Upper lobe of left lung (tissue), 6 donors: Measurements from ENCODE around the gene MEIOSIN. TPM values are rescaled to one million over a fixed set of nuclear protein-coding genes. Genes with fewer than 3 reads are reported as not detected.

Experiments
- ATAC-seq, 2 donors: fragments of 200-7000 bp; cut with Tn5 transposase; one replicate each; pipeline ENCODE4 v1.9.1; 2022; ENCODE audit warnings: mild to moderate bottlenecking in 2 of 2, moderate library complexity in 2 of 2; ENCODE audit not compliant: low FRiP score in 2 of 2
- DNase-seq, 2 donors: peaks; one replicate each; pipeline ENCODE4 v3.0.0-alpha.2; 2019 to 2020
- H3K27ac ChIP-seq, 4 donors: fragments of 200-600 bp; sonication (generic); one replicate each; pipeline ENCODE4 v1.5.1; 2016 to 2019
- H3K27me3 ChIP-seq, 4 donors: fragments of 200-600 bp; sonication (generic); one replicate each; pipeline ENCODE4 v1.5.1; 2017 to 2019
- H3K36me3 ChIP-seq, 4 donors: fragments of 200-600 bp; sonication (generic); one replicate each; pipeline ENCODE4 v1.5.1; 2016 to 2019
- H3K4me1 ChIP-seq, 4 donors: fragments of 200-600 bp; sonication (generic); one replicate each; pipeline ENCODE4 v1.5.1; 2018 to 2019
- H3K4me3 ChIP-seq, 4 donors: fragments of 200-600 bp; sonication (generic); one replicate each; pipeline ENCODE4 v1.5.1; 2017 to 2019; ENCODE audit warnings: mild to moderate bottlenecking in 2 of 4, moderate library complexity in 1 of 4
- H3K9me3 ChIP-seq, 4 donors: fragments of 200-600 bp; sonication (generic); one replicate each; pipeline ENCODE4 v1.5.1; 2018 to 2019
- CTCF ChIP-seq, 6 experiments: fragments of 450-650 bp in 4 of 6; fragments of 200-600 bp in 2 of 6; sonication (generic) in 2 of 6; IDR thresholded peaks; one replicate each; pipeline ENCODE4 v1.5.1; 2016 to 2019; ENCODE audit warnings: antibody characterized with exemption in 6 of 6
- EP300 ChIP-seq, 4 donors: sonication (generic); formaldehyde crosslinking; IDR thresholded peaks; one replicate each; pipeline ENCODE4 v1.5.1; 2017; ENCODE audit warnings: antibody characterized with exemption in 4 of 4, control low read depth in 2 of 4
- POLR2A ChIP-seq, 4 donors: fragments of 450-650 bp; IDR thresholded peaks; one replicate each; pipeline ENCODE4 v1.5.1; 2016 to 2017; ENCODE audit warnings: antibody characterized with exemption in 4 of 4, mild to moderate bottlenecking in 2 of 4
- POLR2AphosphoS5 ChIP-seq, 2 donors: sonication (generic); formaldehyde crosslinking; IDR thresholded peaks; one replicate each; pipeline ENCODE4 v1.5.1; 2017; ENCODE audit warnings: antibody characterized with exemption in 2 of 2
- WGBS, 2 donors: methylation state at CpG; one replicate each; pipeline ENCODE4 v1.1.5; 2017 to 2018; 5-methylcytosine and 5-hydroxymethylcytosine counted together
- total RNA-seq, 6 donors: library from RNA; depleted of rRNA in 4 of 6; stranded (reverse); fragments of >200 nt in 4 of 6; gene quantifications; one replicate each; pipeline versions ENCODE4 v1.1.0 to v1.2.1, GENCODE V29; 2016 to 2021
- donor health status: DM: no; HTN: no; CAD: no; lungs with moderate emphysema.
- donor health status: DM: no; HTN: yes; CAD: no; lungs with severe emphysema.

MEIOSIN gene
- total RNA-seq, 6 donors from 2014 or later = not detected

GRCh38 chr19:45804140-45804958 lies 71.1 kb downstream of the MEIOSIN start:
- no peak overlapping the region for H3K4me3 ChIP-seq

GRCh38 chr19:45804959-45805230 lies 71.7 kb downstream of the MEIOSIN start:
- no peak for DNase-seq
- peak in 1 of 2 donors; percentile 37 for ATAC-seq
- no peak overlapping the region for H3K4me3 ChIP-seq
- 89 to 94% methylated on average over 8 of the region's 8 CpGs for WGBS, 2 donors
- H3K36me3 ChIP-seq = no peaks in the 10 kb centered on the region
- H3K27me3 ChIP-seq = no peaks in the 10 kb centered on the region
- peaks cover 0 to 5% (median 3%) of the 10 kb centered on the region in 4 donors for H3K4me1 ChIP-seq
- H3K9me3 ChIP-seq = no peaks in the 10 kb centered on the region
- no peak overlapping the region for H3K27ac ChIP-seq
- TF ChIP-seq POLR2AphosphoS5 (IDR thresholded peaks at IDR 0.05) (no peak), POLR2A (IDR thresholded peaks at IDR 0.05) (no peak), EP300 (IDR thresholded peaks at IDR 0.05) (no peak), CTCF (IDR thresholded peaks at IDR 0.05) (no peak)

More at GRCh38 chr19:45804140-45804958, 71.1 kb downstream of the MEIOSIN start:
- ATAC-seq = no peak
- no peaks in the 10 kb centered on the region for H3K9me3 ChIP-seq
- H3K27ac ChIP-seq = no peak overlapping the region
- 83 to 86% methylated on average over 51 to 52 of the region's 57 CpGs for WGBS, 2 donors
- TF ChIP-seq EP300 (IDR thresholded peaks at IDR 0.05) = no peak
- no peak for TF ChIP-seq POLR2AphosphoS5 (IDR thresholded peaks at IDR 0.05)
- TF ChIP-seq POLR2A (IDR thresholded peaks at IDR 0.05) = no peak
- no peak for TF ChIP-seq CTCF (IDR thresholded peaks at IDR 0.05)
- no peaks in the 10 kb centered on the region for H3K27me3 ChIP-seq
- no peaks in the 10 kb centered on the region for H3K36me3 ChIP-seq
- DNase-seq = no peak
- H3K4me1 ChIP-seq = peaks cover 0 to 4% (median 2%) of the 10 kb centered on the region in 4 donors

GRCh38 chr19:45805719-45806118 lies 72.5 kb downstream of the MEIOSIN start:
- DNase-seq = no peak
- Histone ChIP-seq H3K27ac (no peak overlapping the region), H3K4me1 (peaks cover 0 to 6% (median 5%) of the 10 kb centered on the region in 4 donors), H3K9me3 (no peaks in the 10 kb centered on the region), H3K27me3 (no peaks in the 10 kb centered on the region), H3K36me3 (no peaks in the 10 kb centered on the region), H3K4me3 (no peak overlapping the region)
- TF ChIP-seq POLR2A (IDR thresholded peaks at IDR 0.05) (no peak), CTCF (IDR thresholded peaks at IDR 0.05) (no peak), POLR2AphosphoS5 (IDR thresholded peaks at IDR 0.05) (no peak), EP300 (IDR thresholded peaks at IDR 0.05) (no peak)
- ATAC-seq = no peak

GRCh38 chr19:45809643-45810159 lies 76.5 kb downstream of the MEIOSIN start:
- ATAC-seq (no peak), DNase-seq (no peak)
- H3K27ac ChIP-seq = no peak overlapping the region

More at GRCh38 chr19:45809643-45810159, 76.5 kb downstream of the MEIOSIN start:
- Histone ChIP-seq H3K9me3 (no peaks in the 10 kb centered on the region), H3K27me3 (no peaks in the 10 kb centered on the region), H3K4me3 (no peak overlapping the region), H3K4me1 (peaks cover 0 to 6% (median 5%) of the 10 kb centered on the region in 4 donors), H3K36me3 (peaks cover 0 to 2% (median 0%) of the 10 kb centered on the region in 4 donors)
- TF ChIP-seq EP300 (IDR thresholded peaks at IDR 0.05) (no peak), POLR2AphosphoS5 (IDR thresholded peaks at IDR 0.05) (no peak), POLR2A (IDR thresholded peaks at IDR 0.05) (no peak), CTCF (IDR thresholded peaks at IDR 0.05) (no peak)
- WGBS, 2 donors = 43 to 49% methylated on average over 7 of the region's 7 CpGs
